ENCODE data around the gene MECP2. TPM values are rescaled to one million over a fixed set of nuclear protein-coding genes. Genes with fewer than 3 reads are reported as not detected.

The MECP2 gene
- total RNA-seq, 2 donors from 2014 or later, result 65.5 to 103 TPM

GRCh38 chrX:154064637-154065435 lies 32.7 kb downstream of the MECP2 start:
- peaks cover 40 to 42% of the 10 kb centered on the region in 2 donors for H3K4me1 Mint-ChIP-seq (ENCODE audit: low read depth in 2 of 2)
- peak overlapping the region; percentile 22 for H3K4me3 Mint-ChIP-seq
- peaks cover 0 to 14% of the 10 kb centered on the region in 2 donors for H3K27me3 Mint-ChIP-seq
- H3K9me3 Mint-ChIP-seq, result no peaks in the 10 kb centered on the region
- H3K36me3 Mint-ChIP-seq, result no peaks in the 10 kb centered on the region
- peak overlapping the region; percentile 43 to 69 for H3K27ac Mint-ChIP-seq
- ATAC-seq (no peak), DNase-seq (ENCODE audit: low spot score) (no peak)

- peaks cover 0 to 14% of the 10 kb centered on the region in 2 donors for H3K27me3 Mint-ChIP-seq
- no peak for DNase-seq (ENCODE audit: low spot score)
- H3K27ac Mint-ChIP-seq, result peak overlapping the region in 1 of 2 donors; percentile 43
- ATAC-seq, result no peak
- H3K9me3 Mint-ChIP-seq, result no peaks in the 10 kb centered on the region
- no peak overlapping the region for H3K4me3 Mint-ChIP-seq
- peaks cover 5% of the 10 kb centered on the region for H3K36me3 Mint-ChIP-seq
- H3K4me1 Mint-ChIP-seq (ENCODE audit: low read depth in 2 of 2), result peaks cover 48 to 56% of the 10 kb centered on the region in 2 donors
These were observed 34.3 kb downstream of the MECP2 start for GRCh38 chrX:154063234-154063633.

- H3K27ac Mint-ChIP-seq, result peak overlapping the region; percentile 6 to 69
- no peaks in the 10 kb centered on the region for H3K9me3 Mint-ChIP-seq
- DNase-seq (ENCODE audit: low spot score), result no peak
- H3K4me1 Mint-ChIP-seq (ENCODE audit: low read depth in 2 of 2), result peaks cover 59 to 64% of the 10 kb centered on the region in 2 donors
- peaks cover 0 to 17% of the 10 kb centered on the region in 2 donors for H3K27me3 Mint-ChIP-seq
- peaks cover 11% of the 10 kb centered on the region for H3K36me3 Mint-ChIP-seq
- no peak for ATAC-seq
- H3K4me3 Mint-ChIP-seq, result peak overlapping the region; percentile 42
These were observed 35.7 kb downstream of the MECP2 start for GRCh38 chrX:154061801-154062200.

GRCh38 chrX:154059729-154060245 lies 37.7 kb downstream of the MECP2 start:
- no peak overlapping the region for H3K4me3 Mint-ChIP-seq
- H3K27ac Mint-ChIP-seq, result peak overlapping the region; percentile 6 to 69

GRCh38 chrX:154059231-154059630 lies 38.3 kb downstream of the MECP2 start:
- no peak for ATAC-seq
- peaks cover 51 to 58% of the 10 kb centered on the region in 2 donors for H3K4me1 Mint-ChIP-seq (ENCODE audit: low read depth in 2 of 2)
- peak overlapping the region; percentile 6 to 69 for H3K27ac Mint-ChIP-seq
- peaks cover 0 to 13% of the 10 kb centered on the region in 2 donors for H3K27me3 Mint-ChIP-seq
- H3K4me3 Mint-ChIP-seq, result no peak overlapping the region
- H3K9me3 Mint-ChIP-seq, result no peaks in the 10 kb centered on the region
- no peak for DNase-seq (ENCODE audit: low spot score)
- peaks cover 11% of the 10 kb centered on the region for H3K36me3 Mint-ChIP-seq

More at GRCh38 chrX:154059729-154060245, 37.7 kb downstream of the MECP2 start:
- Mint-ChIP-seq H3K9me3 (no peaks in the 10 kb centered on the region), H3K27me3 (peaks cover 0 to 17% of the 10 kb centered on the region in 2 donors), H3K4me1 (ENCODE audit: low read depth in 2 of 2) (peaks cover 55 to 63% of the 10 kb centered on the region in 2 donors), H3K36me3 (peaks cover 11% of the 10 kb centered on the region)
- no peak for ATAC-seq
- no peak for DNase-seq (ENCODE audit: low spot score)

- H3K27ac Mint-ChIP-seq, result peak overlapping the region; percentile 62 to 71
- no peak overlapping the region for H3K4me3 Mint-ChIP-seq
- DNase-seq (ENCODE audit: low spot score), result no peak
- H3K36me3 Mint-ChIP-seq, result peaks cover 11% of the 10 kb centered on the region
- H3K9me3 Mint-ChIP-seq, result no peaks in the 10 kb centered on the region
- peaks cover 48 to 52% of the 10 kb centered on the region in 2 donors for H3K4me1 Mint-ChIP-seq (ENCODE audit: low read depth in 2 of 2)
- ATAC-seq, result peak in 1 of 2 donors; percentile 24
- peaks cover 0 to 10% of the 10 kb centered on the region in 2 donors for H3K27me3 Mint-ChIP-seq
These were observed 39.1 kb downstream of the MECP2 start for GRCh38 chrX:154058214-154058997.

GRCh38 chrX:154057791-154058190 lies 39.7 kb downstream of the MECP2 start:
- DNase-seq (ENCODE audit: low spot score) (no peak), ATAC-seq (peak in 1 of 2 donors; percentile 67)
- Mint-ChIP-seq H3K27ac (peak overlapping the region; percentile 24 to 41), H3K9me3 (no peaks in the 10 kb centered on the region), H3K27me3 (peaks cover 0 to 10% of the 10 kb centered on the region in 2 donors), H3K4me1 (ENCODE audit: low read depth in 2 of 2) (peaks cover 48 to 52% of the 10 kb centered on the region in 2 donors), H3K36me3 (peaks cover 11% of the 10 kb centered on the region), H3K4me3 (no peak overlapping the region)

- ATAC-seq (no peak), DNase-seq (ENCODE audit: low spot score) (no peak)
- Mint-ChIP-seq H3K4me3 (peak overlapping the region; percentile 3), H3K4me1 (ENCODE audit: low read depth in 2 of 2) (peaks cover 46 to 47% of the 10 kb centered on the region in 2 donors), H3K27ac (peak overlapping the region; percentile 24 to 41), H3K9me3 (no peaks in the 10 kb centered on the region), H3K36me3 (peaks cover 11% of the 10 kb centered on the region), H3K27me3 (peaks cover 0 to 9% of the 10 kb centered on the region in 2 donors)
These were observed 40.7 kb downstream of the MECP2 start for GRCh38 chrX:154056770-154057241.

- Mint-ChIP-seq H3K36me3 (peaks cover 5% of the 10 kb centered on the region), H3K4me3 (no peak overlapping the region), H3K4me1 (ENCODE audit: low read depth in 2 of 2) (peaks cover 18 to 40% of the 10 kb centered on the region in 2 donors), H3K27me3 (peaks cover 0 to 6% of the 10 kb centered on the region in 2 donors), H3K27ac (peak overlapping the region; percentile 13 to 62), H3K9me3 (no peaks in the 10 kb centered on the region)
- peak in 1 of 2 donors; percentile 60 for ATAC-seq
- peak; percentile 70 for DNase-seq (ENCODE audit: low spot score)
These were observed 46.2 kb downstream of the MECP2 start for GRCh38 chrX:154051201-154051810.

GRCh38 chrX:154050113-154050495 lies 47.4 kb downstream of the MECP2 start:
- Mint-ChIP-seq H3K9me3 (no peaks in the 10 kb centered on the region), H3K27ac (peak overlapping the region; percentile 13 to 62), H3K27me3 (peaks cover 0 to 6% of the 10 kb centered on the region in 2 donors), H3K36me3 (peaks cover 5% of the 10 kb centered on the region), H3K4me1 (ENCODE audit: low read depth in 2 of 2) (peaks cover 18 to 46% of the 10 kb centered on the region in 2 donors), H3K4me3 (no peak overlapping the region)
- DNase-seq (ENCODE audit: low spot score), result no peak
- ATAC-seq, result no peak

- Mint-ChIP-seq H3K27me3 (peaks cover 0 to 6% of the 10 kb centered on the region in 2 donors), H3K4me1 (ENCODE audit: low read depth in 2 of 2) (peaks cover 18 to 46% of the 10 kb centered on the region in 2 donors), H3K36me3 (peaks cover 5% of the 10 kb centered on the region), H3K9me3 (no peaks in the 10 kb centered on the region), H3K27ac (peak overlapping the region; percentile 2 to 62), H3K4me3 (no peak overlapping the region)
- DNase-seq (ENCODE audit: low spot score) (no peak), ATAC-seq (no peak)
These were observed 48.1 kb downstream of the MECP2 start for GRCh38 chrX:154049209-154050112.

GRCh38 chrX:154048398-154048797 lies 49.1 kb downstream of the MECP2 start:
- H3K9me3 Mint-ChIP-seq, result no peaks in the 10 kb centered on the region
- H3K4me3 Mint-ChIP-seq, result no peak overlapping the region
- H3K27ac Mint-ChIP-seq, result no peak overlapping the region
- H3K4me1 Mint-ChIP-seq (ENCODE audit: low read depth in 2 of 2), result peaks cover 18 to 46% of the 10 kb centered on the region in 2 donors
- peaks cover 5% of the 10 kb centered on the region for H3K36me3 Mint-ChIP-seq
- DNase-seq (ENCODE audit: low spot score) (no peak), ATAC-seq (no peak)
- H3K27me3 Mint-ChIP-seq, result peaks cover 0 to 8% of the 10 kb centered on the region in 2 donors
